Transverse colon (tissue), 4 donors: ENCODE results near the gene MRPS5. TPM values are rescaled to one million over a fixed set of nuclear protein-coding genes. Genes with fewer than 3 reads are reported as not detected.

Experiments
- DNase-seq: peaks from one replicate; pipeline ENCODE4 v3.0.0-alpha.2; 2019
- H3K27ac ChIP-seq, 4 donors: fragments of 200-600 bp; sonication (generic); 2 replicates each; pipeline ENCODE4 v1.5.1; 2016 to 2018; ENCODE audit warnings: inconsistent platforms in 4 of 4
- H3K27me3 ChIP-seq: fragments of 200-600 bp; sonication (generic); 2 replicates; pipeline ENCODE4 v1.5.1; 2017; ENCODE audit warnings: inconsistent platforms
- H3K36me3 ChIP-seq, 4 donors: fragments of 200-600 bp; sonication (generic); 2 replicates each; pipeline ENCODE4 v1.5.1; 2017 to 2019; ENCODE audit warnings: inconsistent platforms in 4 of 4
- H3K4me1 ChIP-seq, 4 donors: fragments of 200-600 bp; sonication (generic); 2 replicates each; pipeline ENCODE4 v1.5.1; 2017 to 2020; ENCODE audit warnings: inconsistent platforms in 4 of 4
- H3K4me3 ChIP-seq, 4 donors: fragments of 200-600 bp; sonication (generic); 1 replicate in 1 of 4; 2 replicates in 3 of 4; pipeline versions ENCODE4 v1.5.1 to v1.6.1; 2017 to 2019; ENCODE audit warnings: inconsistent platforms in 4 of 4
- H3K9me3 ChIP-seq, 2 donors: fragments of 200-600 bp; sonication (generic); 2 replicates each; pipeline ENCODE4 v1.5.1; 2017 to 2019; ENCODE audit warnings: inconsistent platforms in 2 of 2
- EP300 ChIP-seq: sonication (generic); formaldehyde crosslinking; IDR thresholded peaks from one replicate; pipeline ENCODE4 v1.6.1; 2017; ENCODE audit warnings: antibody characterized with exemption, low read depth
- POLR2A ChIP-seq: fragments of 450-650 bp; IDR thresholded peaks from one replicate; pipeline ENCODE4 v1.6.1; 2016; ENCODE audit warnings: antibody characterized with exemption, mild to moderate bottlenecking, moderate library complexity
- POLR2AphosphoS5 ChIP-seq, 3 donors: sonication (generic); formaldehyde crosslinking; IDR thresholded peaks; one replicate each; pipeline ENCODE4 v1.6.1; 2016; ENCODE audit warnings: antibody characterized with exemption in 3 of 3
- WGBS, 2 donors: methylation state at CpG; one replicate each; pipeline ENCODE4 v1.1.5; 2018; ENCODE audit warnings: low coverage in 1 of 2; 5-methylcytosine and 5-hydroxymethylcytosine counted together
- in situ Hi-C, 4 donors: fragments of 200-750 bp; cut with MboI; loops; one replicate each; pipeline versions ENCODE4 v1.15.0 to v1.15.1; 2017; ENCODE audit warnings: low sequenced_read_pairs in 3 of 4, low pct_ligation_motif_present in 1 of 4, low pct_unique_long_range_greater_than_20kb in 1 of 4
- intact Hi-C: fragments of 100-400 bp; cut with DNase I; formaldehyde crosslinking; loops from one replicate; pipeline ENCODE4 v1.15.1; 2023; ENCODE audit warnings: low total_unique reads
- total RNA-seq, 4 donors: library from RNA; depleted of rRNA; stranded (reverse); fragments of >200 nt; gene quantifications; one replicate each; pipeline ENCODE4 v1.1.0, GENCODE V29; 2016
- TF ChIP-seq, protein P1 (sequence below), 5 experiments: fragments of 200-600 bp in 3 of 5; fragments of 450-650 bp in 2 of 5; sonication (generic) in 3 of 5; IDR thresholded peaks; 1 replicate in 2 of 5; 2 replicates in 3 of 5; pipeline ENCODE4 v1.5.1; 2016 to 2017; ENCODE audit warnings: antibody characterized with exemption in 5 of 5, inconsistent platforms in 3 of 5, mild to moderate bottlenecking in 2 of 5, moderate library complexity in 1 of 5

The MRPS5 gene
- total RNA-seq, 4 donors from 2014 or later, result 61.7 to 145 (median 77.2) TPM

DNA sequence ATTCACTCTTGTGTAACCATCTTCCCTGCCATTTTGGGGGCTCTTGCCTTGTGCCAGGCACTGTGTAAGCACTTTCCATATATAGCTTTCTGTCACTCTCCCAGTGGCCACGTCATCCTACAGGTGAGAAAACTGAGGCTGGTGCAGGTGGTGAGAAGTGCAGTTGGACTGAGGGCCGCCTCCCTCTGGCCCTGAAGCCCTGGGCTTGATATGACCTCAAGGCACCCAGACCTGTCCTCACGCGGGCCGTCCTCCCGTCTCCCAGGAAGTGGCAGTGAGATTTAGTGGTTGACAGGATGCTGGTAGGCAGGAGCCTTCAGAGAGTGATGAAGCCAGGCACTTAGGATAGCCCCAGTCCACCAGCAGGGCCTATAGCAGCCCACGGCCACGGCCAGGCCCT is 65.6 kb downstream of the MRPS5 start:
- TF ChIP-seq EP300 (no peak), POLR2AphosphoS5 (IDR thresholded peaks at IDR 0.05) (no peak), POLR2A (no peak)
- TF ChIP-seq, protein P1, sequence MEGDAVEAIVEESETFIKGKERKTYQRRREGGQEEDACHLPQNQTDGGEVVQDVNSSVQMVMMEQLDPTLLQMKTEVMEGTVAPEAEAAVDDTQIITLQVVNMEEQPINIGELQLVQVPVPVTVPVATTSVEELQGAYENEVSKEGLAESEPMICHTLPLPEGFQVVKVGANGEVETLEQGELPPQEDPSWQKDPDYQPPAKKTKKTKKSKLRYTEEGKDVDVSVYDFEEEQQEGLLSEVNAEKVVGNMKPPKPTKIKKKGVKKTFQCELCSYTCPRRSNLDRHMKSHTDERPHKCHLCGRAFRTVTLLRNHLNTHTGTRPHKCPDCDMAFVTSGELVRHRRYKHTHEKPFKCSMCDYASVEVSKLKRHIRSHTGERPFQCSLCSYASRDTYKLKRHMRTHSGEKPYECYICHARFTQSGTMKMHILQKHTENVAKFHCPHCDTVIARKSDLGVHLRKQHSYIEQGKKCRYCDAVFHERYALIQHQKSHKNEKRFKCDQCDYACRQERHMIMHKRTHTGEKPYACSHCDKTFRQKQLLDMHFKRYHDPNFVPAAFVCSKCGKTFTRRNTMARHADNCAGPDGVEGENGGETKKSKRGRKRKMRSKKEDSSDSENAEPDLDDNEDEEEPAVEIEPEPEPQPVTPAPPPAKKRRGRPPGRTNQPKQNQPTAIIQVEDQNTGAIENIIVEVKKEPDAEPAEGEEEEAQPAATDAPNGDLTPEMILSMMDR (IDR thresholded peaks at IDR 0.05), result no peak
- no peaks in the 10 kb centered on the region for H3K9me3 ChIP-seq
- intact Hi-C loops, result no loop called here
- DNase-seq, result no peak
- H3K27me3 ChIP-seq, result no peaks in the 10 kb centered on the region
- H3K4me1 ChIP-seq, result no peaks in the 10 kb centered on the region
- H3K4me3 ChIP-seq, result no peak overlapping the region
- no peak overlapping the region for H3K27ac ChIP-seq
- 67 to 82% methylated on average over 5 to 8 of the region's 8 CpGs for WGBS, 2 donors
- no peaks in the 10 kb centered on the region for H3K36me3 ChIP-seq
- in situ Hi-C loops, result no loop called here

DNA sequence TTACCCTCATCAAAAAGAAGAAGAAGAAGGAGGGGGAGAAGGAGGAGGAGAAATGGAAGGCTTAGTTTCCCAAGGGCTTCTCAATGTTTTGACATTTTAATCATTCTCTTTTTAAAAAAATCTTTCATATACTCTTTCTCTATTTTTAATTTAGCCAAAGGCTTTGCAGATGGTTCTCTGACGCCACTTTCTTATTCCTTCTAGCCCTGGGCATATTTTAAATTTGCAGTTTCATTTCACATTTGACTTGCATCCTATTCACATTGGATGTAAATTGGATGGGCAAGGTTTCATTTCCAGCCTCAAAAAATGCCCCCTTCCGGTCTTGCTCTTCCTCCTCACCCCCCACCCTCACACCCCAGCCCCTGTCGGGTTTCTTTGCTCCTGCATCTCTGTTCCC is 66.3 kb downstream of the MRPS5 start:
- Histone ChIP-seq H3K27me3 (no peaks in the 10 kb centered on the region), H3K27ac (no peak overlapping the region), H3K36me3 (no peaks in the 10 kb centered on the region), H3K9me3 (no peaks in the 10 kb centered on the region), H3K4me1 (no peaks in the 10 kb centered on the region), H3K4me3 (no peak overlapping the region)
- TF ChIP-seq POLR2A, result no peak
- TF ChIP-seq, protein P1 (IDR thresholded peaks at IDR 0.05), result no peak
- TF ChIP-seq EP300, result no peak
- no peak for TF ChIP-seq POLR2AphosphoS5 (IDR thresholded peaks at IDR 0.05)
- in situ Hi-C loops, result no loop called here
- WGBS, 2 donors, result 40 to 52% methylated on average over 1 to 3 of the region's 3 CpGs
- intact Hi-C loops, result no loop called here
- no peak for DNase-seq

DNA sequence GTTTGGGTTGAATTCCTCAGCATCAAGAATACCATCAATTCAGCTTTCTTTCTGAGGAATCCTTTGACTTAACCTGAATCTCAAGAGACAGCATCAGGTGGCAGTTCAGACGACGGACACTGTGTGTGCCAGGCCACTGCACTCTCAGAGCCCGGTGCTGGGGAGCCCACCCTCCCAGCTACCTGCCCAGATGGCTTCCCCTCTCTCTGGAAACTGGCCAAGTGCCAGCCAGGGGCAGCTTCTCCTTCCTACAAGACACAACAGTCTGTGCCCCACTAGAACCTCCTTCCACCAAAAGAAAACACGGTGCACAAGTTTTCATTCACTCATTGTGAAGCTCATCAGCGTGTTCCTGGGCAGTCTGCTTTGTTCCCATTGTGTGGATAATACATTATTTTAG is 67.6 kb downstream of the MRPS5 start:
- Histone ChIP-seq H3K4me1 (no peaks in the 10 kb centered on the region), H3K36me3 (no peaks in the 10 kb centered on the region), H3K27ac (no peak overlapping the region), H3K27me3 (no peaks in the 10 kb centered on the region), H3K4me3 (no peak overlapping the region), H3K9me3 (no peaks in the 10 kb centered on the region)
- DNase-seq, result no peak
- WGBS, 2 donors, result 72% methylated on average over 5 of the region's 5 CpGs; no CpG with 5 or more reads in 1 of the 2 donors
- intact Hi-C loops, result no loop called here
- in situ Hi-C loops, result no loop called here
- TF ChIP-seq POLR2AphosphoS5 (IDR thresholded peaks at IDR 0.05) (no peak), EP300 (no peak), POLR2A (no peak)
- TF ChIP-seq, protein P1 (IDR thresholded peaks at IDR 0.05), result no peak

DNA sequence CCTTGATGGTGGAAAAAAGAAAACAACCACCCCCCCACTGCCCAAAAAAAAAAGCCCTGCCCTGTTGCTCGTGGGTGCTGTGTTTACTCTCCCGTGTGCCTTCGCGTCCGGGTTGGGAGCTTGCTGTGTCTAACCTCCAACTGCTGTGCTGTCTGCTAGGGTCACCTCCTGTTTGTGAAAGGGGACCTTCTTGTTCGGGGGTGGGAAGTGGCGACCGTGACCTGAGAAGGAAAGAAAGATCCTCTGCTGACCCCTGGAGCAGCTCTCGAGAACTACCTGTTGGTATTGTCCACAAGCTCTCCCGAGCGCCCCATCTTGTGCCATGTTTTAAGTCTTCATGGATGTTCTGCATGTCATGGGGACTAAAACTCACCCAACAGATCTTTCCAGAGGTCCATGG is 68.1 kb downstream of the MRPS5 start:
- H3K27me3 ChIP-seq, result no peaks in the 10 kb centered on the region
- no peaks in the 10 kb centered on the region for H3K9me3 ChIP-seq
- no peak for DNase-seq
- in situ Hi-C loops, result no loop called here
- no peak overlapping the region for H3K4me3 ChIP-seq
- 45% methylated on average over 11 of the region's 11 CpGs; no CpG with 5 or more reads in 1 of the 2 donors for WGBS, 2 donors
- no peaks in the 10 kb centered on the region for H3K4me1 ChIP-seq
- no peaks in the 10 kb centered on the region for H3K36me3 ChIP-seq
- intact Hi-C loops, result no loop called here
- TF ChIP-seq POLR2AphosphoS5 (IDR thresholded peaks at IDR 0.05) (no peak), EP300 (no peak), POLR2A (no peak)
- TF ChIP-seq, protein P1 (IDR thresholded peaks at IDR 0.05), result no peak
- no peak overlapping the region for H3K27ac ChIP-seq
